Neuronal stem cell (in vitro differentiated cells): ENCODE data around the gene CNTRL.
A peak's percentile ranks its signal among the peaks of the same experiment; 100 is the strongest.

Experiments used
- DNase-seq: peaks from one replicate; pipeline ENCODE4 v3.0.0-alpha.2; 2013; ENCODE audit warnings: low spot score
- H2AFZ ChIP-seq: one replicate; pipeline ENCODE4 v1.6.1; 2013; ENCODE audit warnings: mild to moderate bottlenecking, low read length, inconsistent platforms
- H2AK5ac ChIP-seq: 2 replicates; pipeline ENCODE4 v1.6.1; 2013; ENCODE audit warnings: low read depth, mild to moderate bottlenecking, inconsistent platforms, low read length, moderate library complexity, mixed read lengths
- H2BK120ac ChIP-seq: 2 replicates; pipeline ENCODE4 v1.6.1; 2013; ENCODE audit warnings: low read depth, mild to moderate bottlenecking, inconsistent platforms, low read length, moderate library complexity, mixed read lengths
- H2BK12ac ChIP-seq: one replicate; pipeline ENCODE4 v1.6.1; 2013; ENCODE audit warnings: low read length, inconsistent platforms
- H2BK15ac ChIP-seq: 2 replicates; pipeline ENCODE4 v1.6.1; 2013; ENCODE audit warnings: mild to moderate bottlenecking, low read length, inconsistent platforms, mixed read lengths
- H2BK5ac ChIP-seq: one replicate; pipeline ENCODE4 v1.6.1; 2013; ENCODE audit warnings: inconsistent platforms, mild to moderate bottlenecking, low read length, moderate library complexity
- H3K14ac ChIP-seq: one replicate; pipeline ENCODE4 v1.6.1; 2013; ENCODE audit warnings: low read length, inconsistent platforms
- H3K18ac ChIP-seq: 2 replicates; pipeline ENCODE4 v1.6.1; 2013; ENCODE audit warnings: low read length, inconsistent platforms
- H3K23ac ChIP-seq: 2 replicates; pipeline ENCODE4 v1.6.1; 2013; ENCODE audit warnings: low read depth, mild to moderate bottlenecking, mixed read lengths, low read length, inconsistent platforms; ENCODE audit not compliant: poor library complexity
- H3K27ac ChIP-seq: replicated peaks from 3 replicates; pipeline ENCODE4 v1.5.1; 2013; ENCODE audit warnings: low read length, inconsistent platforms
- H3K27me3 ChIP-seq, 3 experiments: 2 replicates each; pipeline ENCODE4 v1.6.1; 2013; ENCODE audit warnings: low read length in 3 of 3, mild to moderate bottlenecking in 2 of 3, inconsistent platforms in 1 of 3, low read depth in 1 of 3, mixed read lengths in 1 of 3, moderate library complexity in 1 of 3; ENCODE audit not compliant: control insufficient read depth in 3 of 3, insufficient read depth in 3 of 3
- H3K36me3 ChIP-seq, 2 donors: replicated peaks in 1 of 2; 2 replicates each; pipeline ENCODE4 v1.6.1; 2013; ENCODE audit warnings: low read length in 2 of 2; ENCODE audit not compliant: control insufficient read depth in 2 of 2, insufficient read depth in 2 of 2
- H3K4ac ChIP-seq: 2 replicates; pipeline ENCODE4 v1.6.1; 2013; ENCODE audit warnings: inconsistent platforms, mild to moderate bottlenecking, low read length, moderate library complexity
- H3K4me1 ChIP-seq, 2 donors: 1 replicate in 1 of 2; 2 replicates in 1 of 2; pipeline ENCODE4 v1.6.1; 2013; ENCODE audit warnings: low read length in 2 of 2, low read depth in 1 of 2; ENCODE audit not compliant: control insufficient read depth in 2 of 2, insufficient read depth in 1 of 2
- H3K4me2 ChIP-seq: one replicate; pipeline ENCODE4 v1.6.1; 2013; ENCODE audit warnings: mild to moderate bottlenecking, low read length, inconsistent platforms; ENCODE audit not compliant: insufficient read depth, poor library complexity, severe bottlenecking
- H3K4me3 ChIP-seq, 2 donors: 2 replicates each; pipeline ENCODE4 v1.5.1; 2013; ENCODE audit warnings: low read length in 2 of 2, mild to moderate bottlenecking in 2 of 2, inconsistent platforms in 1 of 2, moderate library complexity in 1 of 2
- H3K79me1 ChIP-seq: one replicate; pipeline ENCODE4 v1.6.1; 2013; ENCODE audit warnings: low read depth, mild to moderate bottlenecking, inconsistent platforms, low read length, moderate library complexity
- H3K9ac ChIP-seq: one replicate; pipeline ENCODE4 v1.6.1; 2013; ENCODE audit warnings: mild to moderate bottlenecking, low read depth, low read length, inconsistent platforms; ENCODE audit not compliant: poor library complexity
- H3K9me3 ChIP-seq, 2 donors: replicated peaks in 1 of 2; 2 replicates each; pipeline versions ENCODE3 to v1.6.1; 2013; ENCODE audit warnings: low read length in 2 of 2, mild to moderate bottlenecking in 2 of 2, inconsistent platforms in 1 of 2, low read depth in 1 of 2, mixed read lengths in 1 of 2, moderate library complexity in 1 of 2; ENCODE audit not compliant: control insufficient read depth in 2 of 2, insufficient read depth in 1 of 2
- H4K8ac ChIP-seq: one replicate; pipeline ENCODE4 v1.6.1; 2013; ENCODE audit warnings: low read depth, mild to moderate bottlenecking, inconsistent platforms, low read length, moderate library complexity
- H4K91ac ChIP-seq: one replicate; pipeline ENCODE4 v1.6.1; 2013; ENCODE audit warnings: low read length, low read depth, mild to moderate bottlenecking, inconsistent platforms; ENCODE audit not compliant: poor library complexity
- WGBS, 2 donors: extraction: QIAGEN DNeasy Blood & Tissue Kit; methylation state at CpG; one replicate each; pipeline ENCODE4 v1.1.7; 2013; ENCODE audit warnings: missing lambda C conversion rate in 2 of 2, mixed read lengths in 1 of 2; ENCODE audit not compliant: insufficient read length in 2 of 2, insufficient replicate concordance in 1 of 2; ENCODE audit errors: extremely low coverage in 2 of 2; 5-methylcytosine and 5-hydroxymethylcytosine counted together

Gene CNTRL

DNA sequence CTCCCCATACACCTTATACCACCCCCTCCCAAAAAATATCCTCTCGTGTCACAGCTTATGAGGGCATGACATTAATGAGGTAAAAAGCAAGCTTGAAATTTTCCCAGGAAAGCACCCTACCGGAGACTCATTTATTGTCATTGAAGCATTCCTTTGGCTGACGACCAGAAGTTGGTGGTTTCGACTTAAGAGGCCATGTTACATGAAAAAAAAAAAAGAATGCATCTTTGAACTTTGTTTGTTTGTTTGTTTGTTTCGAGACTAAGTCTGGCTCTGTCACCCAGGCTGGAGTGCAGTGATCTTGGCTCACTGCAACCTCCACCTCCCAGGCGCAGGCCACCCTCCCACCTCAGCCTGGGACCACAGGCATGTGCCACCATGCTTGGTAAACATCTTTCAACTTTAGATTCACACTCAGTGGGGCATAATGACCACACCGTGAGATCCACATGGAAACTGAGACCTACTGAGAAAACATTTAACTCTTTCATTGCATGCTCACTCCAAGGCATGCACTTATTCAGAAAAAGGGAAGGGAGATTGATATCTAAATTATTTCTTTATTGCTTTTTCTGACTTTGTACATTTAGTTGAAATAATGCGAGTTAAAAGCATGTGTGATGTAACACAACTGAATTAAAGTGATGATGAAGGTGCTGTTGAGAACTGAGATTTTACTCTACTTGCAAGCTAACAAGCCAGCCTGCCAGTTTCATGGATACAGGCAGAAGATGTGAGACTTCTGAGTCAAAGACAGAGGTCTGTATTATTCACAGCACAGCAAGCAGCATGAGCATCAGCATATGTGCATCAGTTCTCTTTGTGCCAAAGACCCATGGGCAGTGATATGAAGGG, 132.0 kb downstream of the CNTRL start:
- Histone ChIP-seq H3K27me3 (no peaks in the 10 kb centered on the region), H2BK15ac (no peak overlapping the region), H3K36me3 (no peaks in the 10 kb centered on the region), H3K4me3 (no peak overlapping the region), H3K4ac (no peak overlapping the region), H4K8ac (no peak overlapping the region), H2AFZ (no peak overlapping the region), H3K4me2 (no peak overlapping the region), H3K18ac (no peak overlapping the region), H3K4me1 (peaks cover 4 to 8% of the 10 kb centered on the region in 2 donors), H3K9me3 (no peaks in the 10 kb centered on the region), H2BK5ac (no peak overlapping the region), H3K27ac (no peak overlapping the region), H3K23ac (no peak overlapping the region), H2BK12ac (no peak overlapping the region), H3K79me1 (no peaks in the 10 kb centered on the region), H2BK120ac (no peak overlapping the region), H4K91ac (no peak overlapping the region), H3K9ac (no peak overlapping the region), H2AK5ac (no peak overlapping the region), H3K14ac (no peak overlapping the region)
- no CpG with 5 or more reads among the region's 8 CpGs for WGBS, 2 donors
- no peak for DNase-seq

DNA sequence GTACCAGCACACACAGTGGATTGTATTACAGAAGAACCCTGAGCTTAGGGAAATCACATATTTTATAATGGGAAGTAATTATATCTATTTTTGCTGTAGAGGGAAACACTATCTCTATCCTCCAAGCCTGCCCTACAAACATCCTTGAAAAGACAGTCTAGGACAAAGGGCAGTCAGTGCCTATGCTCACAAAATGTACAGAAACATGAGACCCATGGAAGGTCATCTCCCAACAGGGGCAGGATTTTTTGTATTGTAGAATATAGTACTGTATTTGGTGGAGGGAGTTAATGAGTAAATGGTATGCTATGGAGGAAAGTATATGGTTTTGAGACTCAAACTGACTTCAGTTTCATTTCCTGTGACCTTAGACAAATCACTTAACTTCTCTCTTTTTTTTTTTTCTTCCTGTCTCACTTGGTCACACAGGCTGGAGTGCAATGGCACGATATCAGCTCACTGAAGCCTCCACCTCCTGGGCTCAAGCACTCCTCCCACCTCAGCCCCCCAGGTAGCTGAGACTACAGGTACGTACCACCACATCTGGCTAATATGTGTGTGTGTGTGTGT, 132.7 kb downstream of the CNTRL start:
- no CpG with 5 or more reads among the region's 2 CpGs for WGBS, 2 donors
- Histone ChIP-seq H2AFZ (no peak overlapping the region), H3K4me3 (no peak overlapping the region), H3K4me1 (peaks cover under 1 to 4% of the 10 kb centered on the region in 2 donors), H3K27me3 (no peaks in the 10 kb centered on the region), H4K91ac (no peak overlapping the region), H2BK15ac (no peak overlapping the region), H3K4me2 (no peak overlapping the region), H3K23ac (no peak overlapping the region), H4K8ac (no peak overlapping the region), H2AK5ac (no peak overlapping the region), H2BK120ac (no peak overlapping the region), H3K18ac (no peak overlapping the region), H3K9me3 (no peaks in the 10 kb centered on the region), H3K4ac (no peak overlapping the region), H2BK12ac (no peak overlapping the region), H3K14ac (no peak overlapping the region), H3K9ac (no peak overlapping the region), H3K36me3 (no peaks in the 10 kb centered on the region), H3K27ac (no peak overlapping the region), H2BK5ac (no peak overlapping the region), H3K79me1 (no peaks in the 10 kb centered on the region)
- no peak for DNase-seq

GRCh38 chr9:121210536-121210935, 135.8 kb downstream of the CNTRL start:
- H3K23ac ChIP-seq = no peak overlapping the region
- DNase-seq = no peak

DNA sequence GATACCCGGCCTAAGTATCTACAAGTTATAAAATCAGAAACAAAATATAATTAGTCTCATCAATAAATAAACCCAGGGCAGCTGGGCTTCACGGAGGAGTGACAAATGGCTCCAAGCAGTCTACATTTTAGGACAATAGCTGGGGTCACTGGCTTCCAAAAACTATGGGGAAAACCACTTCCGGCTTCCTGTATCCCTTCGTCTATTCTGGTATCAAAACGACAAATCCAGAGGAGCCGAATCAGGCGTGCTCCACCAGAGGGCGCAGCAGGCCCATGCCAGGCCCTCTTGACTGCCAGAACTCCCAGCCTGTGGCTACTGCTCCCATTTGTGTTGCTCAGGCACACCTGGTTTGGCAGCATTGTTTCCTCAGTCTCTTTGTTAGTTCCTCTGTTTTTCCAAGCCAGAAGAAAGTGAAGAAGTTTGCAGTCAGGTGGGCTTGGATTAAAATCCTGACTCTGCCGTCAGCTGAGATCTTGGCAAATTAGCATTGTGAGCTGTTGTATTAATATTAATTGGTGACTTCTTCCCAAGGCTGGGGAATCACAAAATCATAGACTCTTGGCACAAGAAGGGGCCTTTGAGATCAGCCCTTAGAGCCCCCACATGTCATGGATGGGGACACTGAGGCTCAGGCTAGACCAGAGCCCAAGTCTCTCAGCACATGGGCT, 138.5 kb downstream of the CNTRL start:
- peak overlapping the region; percentile 87 for H2AFZ ChIP-seq
- no peaks in the 10 kb centered on the region for H3K4me1 ChIP-seq
- no peak overlapping the region for H3K23ac ChIP-seq
- H3K36me3 ChIP-seq = no peaks in the 10 kb centered on the region
- H2BK120ac ChIP-seq = no peak overlapping the region
- peak; percentile 77 for DNase-seq
- no peak overlapping the region for H2BK15ac ChIP-seq
- H3K27ac ChIP-seq = no peak overlapping the region
- no peak overlapping the region for H3K4ac ChIP-seq
- H3K9me3 ChIP-seq = no peaks in the 10 kb centered on the region
- no CpG with 5 or more reads among the region's 9 CpGs for WGBS, 2 donors
- H4K8ac ChIP-seq = no peak overlapping the region
- no peak overlapping the region for H3K14ac ChIP-seq
- no peak overlapping the region for H3K4me2 ChIP-seq
- H2BK5ac ChIP-seq = no peak overlapping the region
- H3K9ac ChIP-seq = no peak overlapping the region
- H3K79me1 ChIP-seq = no peaks in the 10 kb centered on the region
- no peaks in the 10 kb centered on the region for H3K27me3 ChIP-seq
- H3K4me3 ChIP-seq = no peak overlapping the region
- no peak overlapping the region for H2BK12ac ChIP-seq
- no peak overlapping the region for H3K18ac ChIP-seq
- no peak overlapping the region for H2AK5ac ChIP-seq
- no peak overlapping the region for H4K91ac ChIP-seq

More at GRCh38 chr9:121210536-121210935, 135.8 kb downstream of the CNTRL start:
- no CpG with 5 or more reads among the region's 5 CpGs for WGBS, 2 donors
- Histone ChIP-seq H2BK5ac (no peak overlapping the region), H3K14ac (no peak overlapping the region), H3K4ac (no peak overlapping the region), H3K9me3 (no peaks in the 10 kb centered on the region), H3K9ac (no peak overlapping the region), H2AK5ac (no peak overlapping the region), H2BK12ac (no peak overlapping the region), H3K36me3 (no peaks in the 10 kb centered on the region), H3K4me3 (no peak overlapping the region), H3K4me1 (peaks cover 0 to 4% of the 10 kb centered on the region in 2 donors), H2BK15ac (no peak overlapping the region), H4K8ac (no peak overlapping the region), H2AFZ (no peak overlapping the region), H3K79me1 (no peaks in the 10 kb centered on the region), H2BK120ac (no peak overlapping the region), H4K91ac (no peak overlapping the region), H3K27me3 (no peaks in the 10 kb centered on the region), H3K18ac (no peak overlapping the region), H3K4me2 (no peak overlapping the region), H3K27ac (no peak overlapping the region)
